ENCODE results near the gene ABCA2.

GRCh38 chr9:137014166-137014565 is 13.9 kb downstream of the ABCA2 start:
- TF ChIP-seq CTCF (IDR thresholded peaks at IDR 0.05) (no peak), POLR2A (IDR thresholded peaks at IDR 0.05) (no peak)
